Panc1 (cell line): ENCODE measurements around the gene UQCR11. TPM values are rescaled to one million over a fixed set of nuclear protein-coding genes. Genes with fewer than 3 reads are reported as not detected.

Experiments
- ATAC-seq: fragments of 200-7000 bp; cut with Tn5 transposase; 2 replicates; pipeline ENCODE4 v1.9.1; 2020; ENCODE audit warnings: mild to moderate bottlenecking, moderate library complexity
- BruUV-seq: library from RNA; stranded (reverse); fragments of 400-500 nt; replicated peaks from 2 replicates; lab custom pipeline; 2021; lab: Mats Ljungman, UMichigan
- CTCF ChIA-PET: fragments of 300-600 bp; sonication (Branson Sonifier 250); formaldehyde crosslinking; loops from one replicate; lab custom pipeline; 2022; ENCODE audit warnings: antibody characterized with exemption; lab: Charles Lee
- POLR2A ChIA-PET: fragments of 300-600 bp; sonication (Branson Sonifier 250); formaldehyde crosslinking; loops from one replicate; lab custom pipeline; 2022; ENCODE audit warnings: antibody characterized with exemption; lab: Charles Lee
- DNase-seq: peaks from one replicate; pipeline ENCODE4 v3.0.0-alpha.2; 2010; ENCODE audit warnings: low read depth, low spot score
- H3K27ac ChIP-seq: 2 replicates; pipeline ENCODE4 v1.5.1; 2011; ENCODE audit warnings: mild to moderate bottlenecking, low read length, inconsistent platforms
- H3K27me3 ChIP-seq: fragments of 200-500 bp; sonication (Bioruptor generic); 2 replicates; pipeline ENCODE4 v1.6.0; 2014; ENCODE audit warnings: low read length, inconsistent platforms; ENCODE audit not compliant: control insufficient read depth, insufficient read depth
- H3K36me3 ChIP-seq: fragments of 200-500 bp; sonication (Bioruptor generic); 2 replicates; pipeline ENCODE4 v1.5.1; 2014; ENCODE audit warnings: inconsistent platforms, mild to moderate bottlenecking, low read length, moderate library complexity; ENCODE audit not compliant: control insufficient read depth, insufficient read depth
- H3K4me1 ChIP-seq: 2 replicates; pipeline ENCODE4 v1.5.1; 2011; ENCODE audit warnings: inconsistent platforms, mild to moderate bottlenecking, low read length, moderate library complexity; ENCODE audit not compliant: control insufficient read depth, insufficient read depth
- H3K4me3 ChIP-seq, 2 experiments: 2 replicates each; pipeline ENCODE4 v1.5.1; 2011 to 2012; ENCODE audit warnings: low read depth in 2 of 2, low read length in 2 of 2, mild to moderate bottlenecking in 2 of 2, inconsistent platforms in 1 of 2, moderate library complexity in 1 of 2
- H3K9me3 ChIP-seq: fragments of 200-500 bp; sonication (Bioruptor generic); 2 replicates; pipeline ENCODE4 v1.5.1; 2014; ENCODE audit warnings: low read depth, mild to moderate bottlenecking, inconsistent platforms, low read length, moderate library complexity; ENCODE audit not compliant: control insufficient read depth, insufficient read depth
- CTCF ChIP-seq: fragments of 450-650 bp; IDR thresholded peaks from 2 replicates; pipeline ENCODE4 v1.5.1; 2017; ENCODE audit warnings: mild to moderate bottlenecking
- POLR2AphosphoS5 ChIP-seq: IDR thresholded peaks from 2 replicates; pipeline ENCODE4 v1.6.1; 2012; ENCODE audit warnings: mild to moderate bottlenecking, low read depth, low read length, moderate library complexity
- REST ChIP-seq, 2 experiments: IDR thresholded peaks; 2 replicates each; pipeline ENCODE4 v1.6.1; 2011 to 2012; ENCODE audit warnings: low read depth in 2 of 2, control low read depth in 1 of 2, low read length in 1 of 2, mild to moderate bottlenecking in 1 of 2, moderate library complexity in 1 of 2; ENCODE audit not compliant: insufficient read depth in 1 of 2
- SIN3A ChIP-seq: IDR thresholded peaks from 2 replicates; pipeline ENCODE4 v1.6.1; 2012; ENCODE audit warnings: low read depth, mild to moderate bottlenecking, low read length, moderate library complexity, borderline replicate concordance; ENCODE audit not compliant: insufficient read depth
- TCF7L2 ChIP-seq: IDR thresholded peaks from 2 replicates; pipeline ENCODE4 v1.6.1; 2011; ENCODE audit warnings: mild to moderate bottlenecking, low read depth, low read length, inconsistent platforms
- in situ Hi-C: cut with HindIII; loops from 2 replicates; pipeline ENCODE4 v1.10.0; 2016; ENCODE audit warnings: low sequenced_read_pairs, low pct_unique_long_range_greater_than_20kb
- intact Hi-C: fragments of 100-400 bp; cut with micrococcal nuclease; formaldehyde crosslinking; loops from one replicate; pipeline ENCODE4 v1.10.0; 2022; ENCODE audit not compliant: unreplicated experiment
- total RNA-seq: library from RNA; stranded (reverse); gene quantifications from one replicate; pipeline ENCODE4 v1.2.1, GENCODE V29; 2021; ENCODE audit not compliant: unreplicated experiment

UQCR11 gene
- total RNA-seq, 1 experiment from 2014 or later: 300 TPM

GRCh38 chr19:1582201-1582600 is 23.1 kb downstream of the UQCR11 start:
- no peak overlapping the region for H3K27ac ChIP-seq
- H3K27me3 ChIP-seq: no peaks in the 10 kb centered on the region
- BruUV-seq: no TSS peak
- DNase-seq: no peak
- no peak for ATAC-seq
- intact Hi-C loops: no loop called here
- no peaks in the 10 kb centered on the region for H3K36me3 ChIP-seq
- POLR2A ChIA-PET: no interaction called here
- TF ChIP-seq REST (IDR thresholded peaks at IDR 0.05; ENCODE audit: insufficient read depth in 1 of 2, low read depth in 2 of 2, low read length in 1 of 2): no peak
- no peak for TF ChIP-seq POLR2AphosphoS5
- no peak for TF ChIP-seq SIN3A
- TF ChIP-seq CTCF: no peak
- no peak for TF ChIP-seq TCF7L2
- in situ Hi-C loops: no loop called here
- H3K4me1 ChIP-seq: no peaks in the 10 kb centered on the region
- H3K4me3 ChIP-seq: no peak overlapping the region
- CTCF ChIA-PET: no interaction called here
- no peaks in the 10 kb centered on the region for H3K9me3 ChIP-seq

DNA sequence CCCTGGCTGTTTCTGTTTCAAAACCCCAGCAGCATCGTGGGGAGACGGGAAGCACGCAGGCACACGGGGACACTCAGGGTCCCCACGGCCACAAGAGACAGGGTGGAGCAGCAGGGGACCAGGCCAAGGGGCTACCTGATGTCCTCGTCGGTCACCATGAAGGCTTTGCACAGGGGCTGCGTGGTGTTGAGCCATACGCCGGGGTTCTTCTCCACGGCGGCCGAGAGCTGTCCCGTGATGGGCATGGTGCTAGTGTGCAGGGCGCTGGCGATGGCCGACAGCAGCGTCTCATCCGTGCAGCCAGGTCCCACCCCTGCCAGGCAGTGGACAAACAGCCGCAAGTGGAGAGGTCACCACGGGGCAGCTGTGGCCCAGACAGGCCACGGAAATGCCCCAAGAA is 24.3 kb downstream of the UQCR11 start:
- intact Hi-C loops: no loop called here
- Histone ChIP-seq H3K4me1 (no peaks in the 10 kb centered on the region), H3K27me3 (no peaks in the 10 kb centered on the region), H3K4me3 (no peak overlapping the region), H3K36me3 (no peaks in the 10 kb centered on the region), H3K9me3 (no peaks in the 10 kb centered on the region), H3K27ac (no peak overlapping the region)
- CTCF ChIA-PET: no interaction called here
- TF ChIP-seq SIN3A (no peak), POLR2AphosphoS5 (no peak), REST (IDR thresholded peaks at IDR 0.05; ENCODE audit: insufficient read depth in 1 of 2, low read depth in 2 of 2, low read length in 1 of 2) (no peak), CTCF (no peak), TCF7L2 (no peak)
- no peak for DNase-seq
- no TSS peak for BruUV-seq
- in situ Hi-C loops: no loop called here
- POLR2A ChIA-PET: no interaction called here
- no peak for ATAC-seq
